ENCODE measurements around the gene IER3.
"Not testable (repeated sequence)": the region's sequence is repeated elsewhere in the genome, so short reads cannot be mapped to it uniquely, and the experiment has no call there.

- TF ChIP-seq CTCF (conservative IDR thresholded peaks at IDR 0.05; ENCODE audit: low read depth in 2 of 2); EZH2 (IDR thresholded peaks at IDR 0.05; ENCODE audit: low read depth, unreplicated experiment); POLR2AphosphoS5 (IDR thresholded peaks at IDR 0.05; ENCODE audit: low read depth); CREB1 (CRISPR knock-in tag; IDR thresholded peaks at IDR 0.05; ENCODE audit: low read depth): not testable (repeated sequence)
Observed at GRCh38 chr6:30764490-30765043, 20.2 kb upstream of the IER3 start.
